Measurements from ENCODE around the gene FNDC3A. TPM values are rescaled to one million over a fixed set of nuclear protein-coding genes. Genes with fewer than 3 reads are reported as not detected.

The FNDC3A gene
- total RNA-seq, 2 donors from 2014 or later: 48.2 to 86.3 TPM

DNA sequence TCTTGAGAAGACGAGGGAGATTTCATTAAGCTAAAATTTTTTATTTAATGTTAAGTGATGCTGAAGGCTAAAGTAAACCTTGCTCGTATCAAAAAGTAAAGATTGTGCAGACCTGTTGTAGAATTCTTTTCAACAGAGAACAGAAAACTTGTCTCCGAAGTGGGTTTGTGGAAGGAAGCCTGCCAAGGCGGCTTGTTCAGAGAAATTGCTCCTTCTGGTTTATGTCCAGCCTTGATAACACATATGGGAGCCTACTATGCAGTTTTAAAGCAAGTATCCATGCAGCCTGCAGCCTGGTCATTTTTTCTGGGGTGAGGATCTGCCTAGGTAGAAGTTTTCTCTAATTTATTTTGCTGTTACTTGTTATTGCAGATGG lies 245.9 kb downstream of the FNDC3A start:
- Histone ChIP-seq H3K4me3 (no peak overlapping the region), H3K27ac (no peak overlapping the region), H3K9me3 (no peaks in the 10 kb centered on the region), H3K27me3 (replicated peaks; ENCODE audit: insufficient read depth) (peaks cover 5% of the 10 kb centered on the region), H3K36me3 (no peaks in the 10 kb centered on the region), H3K4me1 (ENCODE audit: control insufficient read depth in 1 of 2, low read depth in 2 of 2) (peaks cover 5 to 18% of the 10 kb centered on the region in 2 donors)
- ATAC-seq (ENCODE audit: insufficient number of reproducible peaks, low FRiP score, low read depth): no peak
- no peak for DNase-seq (ENCODE audit: low spot score)
- TF ChIP-seq CTCF (IDR thresholded peaks at IDR 0.05): no peak

DNA sequence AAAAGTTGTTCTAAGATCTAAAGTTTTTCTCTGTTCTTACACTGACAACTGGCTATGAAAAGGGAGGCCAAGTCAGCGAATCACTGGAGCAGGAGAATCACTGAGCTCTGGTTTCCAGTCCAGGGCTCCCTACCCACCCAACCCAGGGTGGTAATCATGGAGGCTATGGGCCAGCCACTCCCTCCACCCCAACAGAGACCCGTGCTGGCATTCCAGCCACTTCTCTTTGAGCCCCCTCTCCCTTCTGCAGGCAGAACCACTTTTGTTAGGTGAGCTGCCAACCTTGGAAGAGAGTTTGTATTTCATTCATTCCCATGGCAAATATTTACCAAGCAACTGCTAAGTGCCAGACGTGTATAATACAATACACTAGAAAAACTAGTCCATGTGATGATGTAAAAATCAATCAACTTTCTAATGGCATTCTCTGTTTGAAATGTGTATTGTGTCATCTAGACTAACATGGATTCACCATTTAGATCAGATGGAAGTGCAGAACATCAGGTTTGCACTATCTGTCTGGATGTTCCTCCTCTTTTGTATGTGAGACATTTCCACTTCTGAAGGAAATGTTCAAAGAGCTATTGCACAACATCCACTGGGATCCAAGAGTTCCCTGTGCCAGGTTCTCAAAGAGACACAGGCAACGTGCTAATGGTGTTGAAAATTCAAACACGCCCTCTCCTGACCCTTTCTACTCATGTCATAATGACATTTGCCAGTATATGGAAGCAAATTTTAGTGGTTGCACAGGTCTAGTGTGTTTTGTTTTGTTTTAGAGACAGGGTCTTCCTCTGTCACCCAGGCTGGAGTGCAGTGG lies 249.7 kb downstream of the FNDC3A start:
- TF ChIP-seq CTCF (IDR thresholded peaks at IDR 0.05): no peak
- H3K27me3 ChIP-seq (replicated peaks; ENCODE audit: insufficient read depth): peaks cover 5% of the 10 kb centered on the region
- peaks cover 5 to 10% of the 10 kb centered on the region in 2 donors for H3K4me1 ChIP-seq (ENCODE audit: control insufficient read depth in 1 of 2, low read depth in 2 of 2)
- H3K27ac ChIP-seq: no peak overlapping the region
- no peaks in the 10 kb centered on the region for H3K9me3 ChIP-seq
- no peak overlapping the region for H3K4me3 ChIP-seq
- H3K36me3 ChIP-seq: no peaks in the 10 kb centered on the region
- ATAC-seq (ENCODE audit: insufficient number of reproducible peaks, low FRiP score, low read depth): no peak
- no peak for DNase-seq (ENCODE audit: low spot score)

DNA sequence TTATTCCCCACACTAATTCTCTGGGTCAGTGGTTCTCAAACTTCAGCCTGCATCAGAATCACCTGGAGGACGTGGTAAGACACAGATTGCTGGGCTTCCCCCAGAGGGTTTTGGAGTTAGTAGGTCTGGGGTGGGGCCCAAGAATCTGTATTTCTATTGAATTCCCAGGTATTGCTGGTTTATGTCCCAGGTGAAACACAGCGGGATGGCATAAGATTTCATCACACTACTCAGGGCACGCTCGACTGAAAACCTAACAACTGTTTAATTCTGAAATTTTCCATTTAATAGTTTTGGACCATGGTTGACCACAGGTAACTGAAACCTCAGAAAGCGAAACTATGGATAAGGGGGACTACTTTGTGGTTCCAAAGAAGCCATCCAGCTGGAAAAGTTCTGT lies 250.9 kb downstream of the FNDC3A start:
- H3K9me3 ChIP-seq: no peaks in the 10 kb centered on the region
- H3K27me3 ChIP-seq (replicated peaks; ENCODE audit: insufficient read depth): no peaks in the 10 kb centered on the region
- DNase-seq (ENCODE audit: low spot score): no peak
- no peaks in the 10 kb centered on the region for H3K36me3 ChIP-seq
- TF ChIP-seq CTCF (IDR thresholded peaks at IDR 0.05): no peak
- no peak overlapping the region for H3K27ac ChIP-seq
- ATAC-seq (ENCODE audit: insufficient number of reproducible peaks, low FRiP score, low read depth): no peak
- H3K4me3 ChIP-seq: no peak overlapping the region
- H3K4me1 ChIP-seq (ENCODE audit: control insufficient read depth in 1 of 2, low read depth in 2 of 2): no peaks in the 10 kb centered on the region

DNA sequence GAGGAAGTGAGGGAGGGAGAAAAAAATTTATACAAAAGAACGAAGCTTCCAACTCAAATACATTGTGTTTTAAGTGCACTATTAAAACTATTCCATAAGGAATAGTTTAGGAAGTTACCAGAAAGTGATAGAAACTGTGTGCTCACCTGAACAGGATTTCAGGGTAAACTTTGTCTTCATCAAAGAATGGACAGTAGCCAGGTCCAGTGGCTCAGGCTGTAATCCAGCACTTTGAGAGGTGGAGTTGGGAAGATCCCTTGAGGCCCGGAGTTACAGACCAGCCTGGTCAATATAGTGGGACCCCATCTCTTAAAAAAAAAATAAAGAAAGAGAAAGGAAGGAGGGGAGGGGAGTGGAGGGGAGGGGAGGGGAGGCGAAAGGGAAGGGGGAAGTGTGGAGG lies 259.0 kb downstream of the FNDC3A start:
- TF ChIP-seq CTCF (IDR thresholded peaks at IDR 0.05): no peak
- H3K4me1 ChIP-seq (ENCODE audit: control insufficient read depth in 1 of 2, low read depth in 2 of 2): no peaks in the 10 kb centered on the region
- H3K36me3 ChIP-seq: no peaks in the 10 kb centered on the region
- H3K27ac ChIP-seq: no peak overlapping the region
- no peak overlapping the region for H3K4me3 ChIP-seq
- DNase-seq (ENCODE audit: low spot score): no peak
- no peaks in the 10 kb centered on the region for H3K27me3 ChIP-seq (replicated peaks; ENCODE audit: insufficient read depth)
- no peaks in the 10 kb centered on the region for H3K9me3 ChIP-seq
- ATAC-seq (ENCODE audit: insufficient number of reproducible peaks, low FRiP score, low read depth): no peak

DNA sequence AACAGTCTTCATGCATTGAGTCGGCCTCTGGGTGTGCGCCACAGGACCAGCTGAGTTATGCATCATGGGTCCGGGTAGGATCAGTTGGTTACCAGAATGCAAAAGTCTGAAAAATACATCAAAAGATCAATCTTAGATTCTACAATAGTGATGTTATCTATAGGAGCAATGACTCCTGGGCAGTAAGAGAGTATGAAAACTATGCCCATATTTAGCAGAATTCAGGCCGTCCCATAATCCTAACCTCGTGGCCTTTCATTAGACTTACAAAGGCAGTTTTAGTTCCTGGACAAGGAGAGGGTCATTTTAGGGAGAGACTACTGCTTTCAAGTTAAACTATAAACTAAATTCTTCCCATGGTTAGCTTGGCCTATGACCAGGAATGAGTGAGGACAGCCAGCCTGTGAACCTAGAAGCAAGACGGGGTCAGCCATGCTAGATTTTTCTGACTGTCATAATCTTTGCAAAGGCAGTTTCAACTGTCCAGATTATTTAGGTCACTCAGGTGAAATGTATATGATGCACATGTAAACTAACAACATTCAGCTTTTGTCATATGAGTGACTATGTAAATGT lies 260.2 kb downstream of the FNDC3A start:
- DNase-seq (ENCODE audit: low spot score): no peak
- Histone ChIP-seq H3K4me1 (ENCODE audit: control insufficient read depth in 1 of 2, low read depth in 2 of 2) (no peaks in the 10 kb centered on the region), H3K27me3 (replicated peaks; ENCODE audit: insufficient read depth) (no peaks in the 10 kb centered on the region), H3K4me3 (no peak overlapping the region), H3K27ac (no peak overlapping the region), H3K36me3 (no peaks in the 10 kb centered on the region), H3K9me3 (no peaks in the 10 kb centered on the region)
- no peak for ATAC-seq (ENCODE audit: insufficient number of reproducible peaks, low FRiP score, low read depth)
- TF ChIP-seq CTCF (IDR thresholded peaks at IDR 0.05): no peak
